Liver (tissue), 9 donors: Measurements from ENCODE around the gene ZNF593. TPM values are rescaled to one million over a fixed set of nuclear protein-coding genes. Genes with fewer than 3 reads are reported as not detected.

Experiments used
- DNase-seq: peaks from one replicate; pipeline ENCODE4 v3.0.0-alpha.2; 2017; ENCODE audit warnings: low spot score
- H3K27ac ChIP-seq, 2 donors: one replicate each; pipeline ENCODE4 v1.7.0; 2013; ENCODE audit warnings: inconsistent platforms in 2 of 2, low read length in 2 of 2, control low read depth in 1 of 2, low read depth in 1 of 2, mild to moderate bottlenecking in 1 of 2
- H3K27me3 ChIP-seq, 4 donors: one replicate each; pipeline versions ENCODE4 v1.6.1 to v1.7.0; 2013; ENCODE audit warnings: low read length in 3 of 4, inconsistent platforms in 1 of 4, mild to moderate bottlenecking in 1 of 4, moderate library complexity in 1 of 4; ENCODE audit not compliant: control insufficient read depth in 4 of 4, insufficient read depth in 4 of 4
- H3K36me3 ChIP-seq, 4 donors: one replicate each; pipeline versions ENCODE4 v1.6.1 to v1.7.0; 2013; ENCODE audit warnings: low read length in 3 of 4, mild to moderate bottlenecking in 3 of 4, low read depth in 1 of 4, moderate library complexity in 1 of 4; ENCODE audit not compliant: control insufficient read depth in 4 of 4, insufficient read depth in 3 of 4
- H3K4me1 ChIP-seq, 4 donors: one replicate each; pipeline versions ENCODE4 v1.6.1 to v1.7.0; 2013; ENCODE audit warnings: low read length in 3 of 4, mild to moderate bottlenecking in 3 of 4, moderate library complexity in 1 of 4; ENCODE audit not compliant: control insufficient read depth in 4 of 4, insufficient read depth in 4 of 4
- H3K4me3 ChIP-seq, 3 donors: one replicate each; pipeline versions ENCODE4 v1.6.1 to v1.7.0; 2013; ENCODE audit warnings: low read length in 3 of 3, control low read depth in 1 of 3, low read depth in 1 of 3, mild to moderate bottlenecking in 1 of 3
- H3K9ac ChIP-seq, 2 donors: one replicate each; pipeline ENCODE4 v1.7.0; 2013; ENCODE audit warnings: low read length in 2 of 2, mild to moderate bottlenecking in 2 of 2, moderate library complexity in 2 of 2, control low read depth in 1 of 2, low read depth in 1 of 2
- H3K9me3 ChIP-seq, 4 donors: one replicate each; pipeline versions ENCODE4 v1.6.1 to v1.7.0; 2013; ENCODE audit warnings: low read length in 3 of 4; ENCODE audit not compliant: control insufficient read depth in 4 of 4
- EGR1 ChIP-seq, 2 donors: IDR thresholded peaks; 2 replicates each; pipeline ENCODE4 v1.6.1; 2016 to 2018; ENCODE audit warnings: antibody characterized with exemption in 2 of 2, low read depth in 2 of 2
- FOXA2 ChIP-seq: IDR thresholded peaks from 2 replicates; pipeline ENCODE4 v1.6.1; 2016; ENCODE audit warnings: antibody characterized with exemption
- GABPA ChIP-seq, 2 donors: IDR thresholded peaks in 1 of 2; conservative IDR thresholded peaks in 1 of 2; 2 replicates each; pipeline ENCODE4 v1.6.1; 2016; ENCODE audit warnings: antibody characterized with exemption in 2 of 2, mild to moderate bottlenecking in 1 of 2, moderate library complexity in 1 of 2
- HNF4A ChIP-seq, 2 donors: conservative IDR thresholded peaks; 2 replicates each; pipeline ENCODE4 v1.6.1; 2016; ENCODE audit warnings: antibody characterized with exemption in 2 of 2, mild to moderate bottlenecking in 2 of 2
- HNF4G ChIP-seq: IDR thresholded peaks from 2 replicates; pipeline ENCODE4 v1.6.1; 2016; ENCODE audit warnings: antibody characterized with exemption
- JUND ChIP-seq, 2 donors: IDR thresholded peaks; 2 replicates each; pipeline ENCODE4 v1.6.1; 2016; ENCODE audit warnings: antibody characterized with exemption in 2 of 2
- NR2F2 ChIP-seq: IDR thresholded peaks from 2 replicates; pipeline ENCODE4 v1.6.1; 2016; ENCODE audit warnings: antibody characterized with exemption
- RAD21 ChIP-seq, 2 donors: IDR thresholded peaks; 2 replicates each; pipeline ENCODE4 v1.6.1; 2016; ENCODE audit warnings: antibody characterized with exemption in 2 of 2, mild to moderate bottlenecking in 2 of 2
- SP1 ChIP-seq: IDR thresholded peaks from 2 replicates; pipeline ENCODE4 v1.6.1; 2018; ENCODE audit warnings: antibody characterized with exemption, mild to moderate bottlenecking
- TAF1 ChIP-seq: conservative IDR thresholded peaks from 2 replicates; pipeline ENCODE4 v1.6.1; 2016; ENCODE audit warnings: antibody characterized with exemption, mild to moderate bottlenecking
- YY1 ChIP-seq: IDR thresholded peaks from 2 replicates; pipeline ENCODE4 v1.6.1; 2016; ENCODE audit warnings: antibody characterized with exemption, mild to moderate bottlenecking
- WGBS: extraction: QIAGEN DNeasy Blood & Tissue Kit; methylation state at CpG from one replicate; pipeline ENCODE4 v1.1.7; 2013; 5-methylcytosine and 5-hydroxymethylcytosine counted together
- polyA plus RNA-seq, 2 donors: library from polyadenylated mRNA; stranded (reverse) in 1 of 2; unstranded in 1 of 2; fragments of 200-250 nt in 1 of 2; fragments of >200 nt in 1 of 2; fragmentation: Nextera tagmentation in 1 of 2; extraction: Ambion mirVana in 1 of 2; gene quantifications; one replicate each; pipeline versions ENCODE4 v1.2.1 to v1.2.3, GENCODE V29; 2013 to 2015
- total RNA-seq, 2 donors: library from RNA; depleted of rRNA; stranded (reverse); fragments of >200 nt; gene quantifications; one replicate each; pipeline ENCODE4 v1.2.3, GENCODE V29; 2014
- TF ChIP-seq, protein P1 (sequence below): fragments of 150-350 bp; IDR thresholded peaks from 2 replicates; pipeline ENCODE4 v1.5.1; 2017; ENCODE audit warnings: improper control_type of control experiment, low read depth, low read length; ENCODE audit not compliant: missing input control
- TF ChIP-seq, protein P2 (sequence below): IDR thresholded peaks from 2 replicates; pipeline ENCODE4 v1.6.1; 2016; ENCODE audit warnings: antibody characterized with exemption
- TF ChIP-seq, protein P3 (sequence below): IDR thresholded peaks from 2 replicates; pipeline ENCODE4 v1.6.1; 2016; ENCODE audit warnings: antibody characterized with exemption
- TF ChIP-seq, protein P4 (sequence below): IDR thresholded peaks from 2 replicates; pipeline ENCODE4 v1.6.1; 2016; ENCODE audit warnings: antibody characterized with exemption
- TF ChIP-seq, protein P5 (sequence below): IDR thresholded peaks from 2 replicates; pipeline ENCODE4 v1.6.1; 2016; ENCODE audit warnings: antibody characterized with exemption, mild to moderate bottlenecking
- donor health status: healthy.
- donor health status: healthy.
- donor health status: healthy.
- donor health status: healthy.
- donor health status: healthy.

ZNF593 gene
- total and polyA plus RNA-seq, 4 donors = 5.7 to 81.4 (median 30.2) TPM

DNA sequence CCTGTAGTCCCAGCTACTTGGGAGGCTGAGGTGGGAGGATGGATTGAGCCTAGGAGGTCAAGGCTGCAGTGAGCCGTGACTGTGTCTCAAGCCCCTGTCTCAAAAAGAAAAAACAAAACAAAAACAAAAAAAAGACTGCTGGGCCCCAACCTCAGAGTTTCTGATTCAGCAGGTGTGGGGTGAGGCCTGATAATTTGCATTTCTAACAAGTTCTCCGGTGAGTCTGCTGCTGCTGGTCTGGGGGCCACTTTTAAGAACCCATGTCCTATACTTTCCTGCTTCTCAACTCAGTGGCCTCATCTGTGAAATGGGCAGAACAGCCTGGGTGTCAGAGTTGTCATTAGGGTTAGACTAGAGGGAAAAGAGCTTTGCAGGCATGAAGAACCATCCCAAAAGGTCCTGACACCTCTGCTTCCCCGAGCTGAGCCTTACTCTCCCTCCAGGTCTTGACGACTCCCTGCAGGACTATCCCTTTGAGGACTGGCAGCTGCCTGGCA is 10.3 kb downstream of the ZNF593 start (continued):
- TF ChIP-seq, protein P1, sequence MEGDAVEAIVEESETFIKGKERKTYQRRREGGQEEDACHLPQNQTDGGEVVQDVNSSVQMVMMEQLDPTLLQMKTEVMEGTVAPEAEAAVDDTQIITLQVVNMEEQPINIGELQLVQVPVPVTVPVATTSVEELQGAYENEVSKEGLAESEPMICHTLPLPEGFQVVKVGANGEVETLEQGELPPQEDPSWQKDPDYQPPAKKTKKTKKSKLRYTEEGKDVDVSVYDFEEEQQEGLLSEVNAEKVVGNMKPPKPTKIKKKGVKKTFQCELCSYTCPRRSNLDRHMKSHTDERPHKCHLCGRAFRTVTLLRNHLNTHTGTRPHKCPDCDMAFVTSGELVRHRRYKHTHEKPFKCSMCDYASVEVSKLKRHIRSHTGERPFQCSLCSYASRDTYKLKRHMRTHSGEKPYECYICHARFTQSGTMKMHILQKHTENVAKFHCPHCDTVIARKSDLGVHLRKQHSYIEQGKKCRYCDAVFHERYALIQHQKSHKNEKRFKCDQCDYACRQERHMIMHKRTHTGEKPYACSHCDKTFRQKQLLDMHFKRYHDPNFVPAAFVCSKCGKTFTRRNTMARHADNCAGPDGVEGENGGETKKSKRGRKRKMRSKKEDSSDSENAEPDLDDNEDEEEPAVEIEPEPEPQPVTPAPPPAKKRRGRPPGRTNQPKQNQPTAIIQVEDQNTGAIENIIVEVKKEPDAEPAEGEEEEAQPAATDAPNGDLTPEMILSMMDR = no peak
- TF ChIP-seq RAD21 (IDR thresholded peaks at IDR 0.05) = no peak
- no peak for TF ChIP-seq TAF1
- TF ChIP-seq SP1 = no peak

DNA sequence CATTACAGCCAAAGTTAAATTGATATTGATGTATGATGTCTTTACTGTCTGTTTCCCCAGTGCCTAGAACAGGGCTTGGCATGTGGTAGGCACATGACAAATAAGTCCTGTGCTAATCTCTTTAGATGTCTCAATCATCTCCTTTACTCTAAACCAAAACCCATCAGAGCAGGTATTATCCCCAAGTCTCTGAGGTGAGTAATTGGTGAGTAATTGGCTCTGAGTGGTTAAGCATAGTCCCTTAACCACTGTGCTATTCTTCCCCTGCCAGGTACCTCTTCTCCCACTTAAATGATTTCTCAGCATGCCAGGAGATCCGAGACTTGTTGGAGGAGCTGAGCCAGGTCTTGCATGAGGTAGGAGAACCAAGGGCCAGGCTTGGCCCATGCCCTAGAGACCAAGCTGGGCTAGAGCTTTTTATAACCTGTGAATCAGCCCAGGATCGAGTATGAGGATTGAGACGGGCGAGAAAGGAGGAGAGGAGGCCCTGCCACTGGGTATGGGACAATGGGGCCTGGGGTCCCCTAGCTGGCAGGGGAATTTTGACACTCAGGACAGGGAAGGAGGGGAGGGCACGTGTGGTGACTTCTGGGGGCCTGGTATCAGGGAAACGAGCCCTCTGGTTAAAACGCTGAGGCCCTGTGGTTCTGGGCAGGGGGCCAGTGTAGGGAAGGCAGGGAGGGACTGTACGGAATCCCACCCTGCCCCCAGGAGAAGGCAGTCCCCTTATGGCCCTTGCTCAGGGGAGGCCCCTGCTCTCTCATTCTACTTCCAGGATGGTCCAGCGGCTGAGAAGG is 12.1 kb downstream of the ZNF593 start:
- Histone ChIP-seq H3K4me3 (no peak overlapping the region), H3K9me3 (no peaks in the 10 kb centered on the region), H3K4me1 (no peaks in the 10 kb centered on the region), H3K27me3 (no peaks in the 10 kb centered on the region), H3K36me3 (no peaks in the 10 kb centered on the region), H3K27ac (no peak overlapping the region), H3K9ac (no peak overlapping the region)
- TF ChIP-seq, protein P2, sequence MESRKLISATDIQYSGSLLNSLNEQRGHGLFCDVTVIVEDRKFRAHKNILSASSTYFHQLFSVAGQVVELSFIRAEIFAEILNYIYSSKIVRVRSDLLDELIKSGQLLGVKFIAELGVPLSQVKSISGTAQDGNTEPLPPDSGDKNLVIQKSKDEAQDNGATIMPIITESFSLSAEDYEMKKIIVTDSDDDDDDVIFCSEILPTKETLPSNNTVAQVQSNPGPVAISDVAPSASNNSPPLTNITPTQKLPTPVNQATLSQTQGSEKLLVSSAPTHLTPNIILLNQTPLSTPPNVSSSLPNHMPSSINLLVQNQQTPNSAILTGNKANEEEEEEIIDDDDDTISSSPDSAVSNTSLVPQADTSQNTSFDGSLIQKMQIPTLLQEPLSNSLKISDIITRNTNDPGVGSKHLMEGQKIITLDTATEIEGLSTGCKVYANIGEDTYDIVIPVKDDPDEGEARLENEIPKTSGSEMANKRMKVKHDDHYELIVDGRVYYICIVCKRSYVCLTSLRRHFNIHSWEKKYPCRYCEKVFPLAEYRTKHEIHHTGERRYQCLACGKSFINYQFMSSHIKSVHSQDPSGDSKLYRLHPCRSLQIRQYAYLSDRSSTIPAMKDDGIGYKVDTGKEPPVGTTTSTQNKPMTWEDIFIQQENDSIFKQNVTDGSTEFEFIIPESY = no peak
- no peak for TF ChIP-seq SP1
- no peak for TF ChIP-seq TAF1
- no peak for TF ChIP-seq RAD21 (IDR thresholded peaks at IDR 0.05)
- no peak for DNase-seq
- 86% methylated on average over 9 of the region's 9 CpGs for WGBS

DNA sequence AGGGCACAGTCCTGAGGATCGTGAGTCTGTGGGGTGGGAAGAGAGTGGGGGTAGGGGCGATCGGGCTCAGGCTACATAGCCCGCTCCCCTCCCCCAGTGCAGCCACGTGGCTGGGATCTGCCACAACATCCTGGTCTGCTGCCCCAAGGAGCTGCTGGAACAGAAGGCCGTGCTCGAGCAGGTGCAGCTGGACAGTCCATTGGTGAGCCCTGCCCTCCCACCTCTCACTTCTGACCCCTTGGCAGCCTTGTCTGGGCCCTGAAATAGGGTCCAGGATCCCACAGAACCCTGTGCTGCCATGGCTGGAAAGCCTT is 12.6 kb downstream of the ZNF593 start:
- no peak for DNase-seq
- Histone ChIP-seq H3K4me1 (no peaks in the 10 kb centered on the region), H3K27me3 (no peaks in the 10 kb centered on the region), H3K4me3 (no peak overlapping the region), H3K36me3 (no peaks in the 10 kb centered on the region), H3K9me3 (no peaks in the 10 kb centered on the region), H3K9ac (no peak overlapping the region), H3K27ac (no peak overlapping the region)
- WGBS = 91% methylated on average over 7 of the region's 7 CpGs
- TF ChIP-seq YY1 (no peak), RAD21 (IDR thresholded peaks at IDR 0.05) (no peak), EGR1 (IDR thresholded peaks at IDR 0.05; ENCODE audit: low read depth in 2 of 2) (no peak), GABPA (IDR thresholded peaks at IDR 0.05 in 1 of 2, conservative IDR thresholded peaks at IDR 0.05 in 1 of 2) (no peak), HNF4A (conservative IDR thresholded peaks at IDR 0.05) (no peak), TAF1 (no peak), NR2F2 (no peak), JUND (IDR thresholded peaks at IDR 0.05) (no peak), HNF4G (no peak), FOXA2 (no peak)
- TF ChIP-seq, protein P1 = no peak
- TF ChIP-seq, protein P3, sequence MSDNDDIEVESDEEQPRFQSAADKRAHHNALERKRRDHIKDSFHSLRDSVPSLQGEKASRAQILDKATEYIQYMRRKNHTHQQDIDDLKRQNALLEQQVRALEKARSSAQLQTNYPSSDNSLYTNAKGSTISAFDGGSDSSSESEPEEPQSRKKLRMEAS = no peak
- TF ChIP-seq, protein P4, sequence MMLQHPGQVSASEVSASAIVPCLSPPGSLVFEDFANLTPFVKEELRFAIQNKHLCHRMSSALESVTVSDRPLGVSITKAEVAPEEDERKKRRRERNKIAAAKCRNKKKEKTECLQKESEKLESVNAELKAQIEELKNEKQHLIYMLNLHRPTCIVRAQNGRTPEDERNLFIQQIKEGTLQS = no peak
- TF ChIP-seq, protein P5, sequence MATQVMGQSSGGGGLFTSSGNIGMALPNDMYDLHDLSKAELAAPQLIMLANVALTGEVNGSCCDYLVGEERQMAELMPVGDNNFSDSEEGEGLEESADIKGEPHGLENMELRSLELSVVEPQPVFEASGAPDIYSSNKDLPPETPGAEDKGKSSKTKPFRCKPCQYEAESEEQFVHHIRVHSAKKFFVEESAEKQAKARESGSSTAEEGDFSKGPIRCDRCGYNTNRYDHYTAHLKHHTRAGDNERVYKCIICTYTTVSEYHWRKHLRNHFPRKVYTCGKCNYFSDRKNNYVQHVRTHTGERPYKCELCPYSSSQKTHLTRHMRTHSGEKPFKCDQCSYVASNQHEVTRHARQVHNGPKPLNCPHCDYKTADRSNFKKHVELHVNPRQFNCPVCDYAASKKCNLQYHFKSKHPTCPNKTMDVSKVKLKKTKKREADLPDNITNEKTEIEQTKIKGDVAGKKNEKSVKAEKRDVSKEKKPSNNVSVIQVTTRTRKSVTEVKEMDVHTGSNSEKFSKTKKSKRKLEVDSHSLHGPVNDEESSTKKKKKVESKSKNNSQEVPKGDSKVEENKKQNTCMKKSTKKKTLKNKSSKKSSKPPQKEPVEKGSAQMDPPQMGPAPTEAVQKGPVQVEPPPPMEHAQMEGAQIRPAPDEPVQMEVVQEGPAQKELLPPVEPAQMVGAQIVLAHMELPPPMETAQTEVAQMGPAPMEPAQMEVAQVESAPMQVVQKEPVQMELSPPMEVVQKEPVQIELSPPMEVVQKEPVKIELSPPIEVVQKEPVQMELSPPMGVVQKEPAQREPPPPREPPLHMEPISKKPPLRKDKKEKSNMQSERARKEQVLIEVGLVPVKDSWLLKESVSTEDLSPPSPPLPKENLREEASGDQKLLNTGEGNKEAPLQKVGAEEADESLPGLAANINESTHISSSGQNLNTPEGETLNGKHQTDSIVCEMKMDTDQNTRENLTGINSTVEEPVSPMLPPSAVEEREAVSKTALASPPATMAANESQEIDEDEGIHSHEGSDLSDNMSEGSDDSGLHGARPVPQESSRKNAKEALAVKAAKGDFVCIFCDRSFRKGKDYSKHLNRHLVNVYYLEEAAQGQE = no peak
- TF ChIP-seq, protein P2 = no peak
